ENCODE data around the gene PIP.
"Not testable (repeated sequence)": the region's sequence is repeated elsewhere in the genome, so short reads cannot be mapped to it uniquely, and the experiment has no call there.

GRCh38 chr7:143180771-143181170, 48.9 kb downstream of the PIP start:
- not testable (repeated sequence) for TF ChIP-seq POLR2A, POLR2AphosphoS5 (IDR thresholded peaks at IDR 0.05; ENCODE audit: low read depth, low read length)

Measured in GM12892 (cell line).